ENCODE results near the gene VEGFA. TPM values are rescaled to one million over a fixed set of nuclear protein-coding genes. Genes with fewer than 3 reads are reported as not detected.
A peak's percentile ranks its signal among the peaks of the same experiment; 100 is the strongest.

VEGFA gene
- total RNA-seq (2021; fragmentation: NEBNext Ultra II Directional; extraction: Animal tissue kit (Norgen Biotek cat#: 25700)): 40.7 and 42.2 TPM in 2 replicates
- polyA plus RNA-seq (2011; rRNA removed): 58.5 and 78.3 TPM in 2 replicates
- 91.7 TPM for polyA plus RNA-seq (2011; cell fraction: cytosol; rRNA removed)
- 197 TPM for polyA plus RNA-seq (2011; cell fraction: nucleus; rRNA removed)
- polyA plus RNA-seq (2012, experiment 1 of 2): 39.9 to 45.4 TPM (median 43.0 TPM) in 4 replicates
- polyA plus RNA-seq (2012, experiment 2 of 2): 28.1 TPM
- polyA plus RNA-seq (2013, experiment 1 of 2): 33.6 TPM
- polyA plus RNA-seq (2013, experiment 2 of 2): 37.0 TPM
- 167 and 198 TPM in 2 replicates for polyA minus RNA-seq (2011; rRNA and poly(A)+ RNA removed)
- polyA minus RNA-seq (2011; cell fraction: cytosol; rRNA and poly(A)+ RNA removed): 42.9 TPM
- 91.6 TPM for polyA minus RNA-seq (2011; cell fraction: nucleus; rRNA and poly(A)+ RNA removed)
- long read RNA-seq, experiment 1, partial matches to known transcripts: 4 of 25 reads
- long read RNA-seq, experiment 1, other reads (novel, unspliced or antisense): 16 of 25 reads
- long read RNA-seq, experiment 2, partial matches to known transcripts: 0 of 2 reads
- long read RNA-seq, experiment 2, other reads (novel, unspliced or antisense): 2 of 2 reads

DNA sequence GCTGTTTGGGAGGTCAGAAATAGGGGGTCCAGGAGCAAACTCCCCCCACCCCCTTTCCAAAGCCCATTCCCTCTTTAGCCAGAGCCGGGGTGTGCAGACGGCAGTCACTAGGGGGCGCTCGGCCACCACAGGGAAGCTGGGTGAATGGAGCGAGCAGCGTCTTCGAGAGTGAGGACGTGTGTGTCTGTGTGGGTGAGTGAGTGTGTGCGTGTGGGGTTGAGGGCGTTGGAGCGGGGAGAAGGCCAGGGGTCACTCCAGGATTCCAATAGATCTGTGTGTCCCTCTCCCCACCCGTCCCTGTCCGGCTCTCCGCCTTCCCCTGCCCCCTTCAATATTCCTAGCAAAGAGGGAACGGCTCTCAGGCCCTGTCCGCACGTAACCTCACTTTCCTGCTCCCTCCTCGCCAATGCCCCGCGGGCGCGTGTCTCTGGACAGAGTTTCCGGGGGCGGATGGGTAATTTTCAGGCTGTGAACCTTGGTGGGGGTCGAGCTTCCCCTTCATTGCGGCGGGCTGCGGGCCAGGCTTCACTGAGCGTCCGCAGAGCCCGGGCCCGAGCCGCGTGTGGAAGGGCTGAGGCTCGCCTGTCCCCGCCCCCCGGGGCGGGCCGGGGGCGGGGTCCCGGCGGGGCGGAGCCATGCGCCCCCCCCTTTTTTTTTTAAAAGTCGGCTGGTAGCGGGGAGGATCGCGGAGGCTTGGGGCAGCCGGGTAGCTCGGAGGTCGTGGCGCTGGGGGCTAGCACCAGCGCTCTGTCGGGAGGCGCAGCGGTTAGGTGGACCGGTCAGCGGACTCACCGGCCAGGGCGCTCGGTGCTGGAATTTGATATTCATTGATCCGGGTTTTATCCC, at the start of gene VEGFA:
Gene VEGFA, plus strand, starts transcription at position 686 of the 846 bp plus-strand sequence.
- H2BK12ac ChIP-seq (ENCODE audit: low read depth, low read length): 0 out of 2 replicates have a peak within 1 kb of the TSS, but pooled peaks have one; percentile 50
- no peak within 1 kb of the TSS for H2BK120ac ChIP-seq (replicated peaks; ENCODE audit: low read depth, low read length)
- H3K14ac ChIP-seq (ENCODE audit: insufficient read length): no peak within 1 kb of the TSS
- 0 out of 2 replicates have a peak within 1 kb of the TSS, but pooled peaks have one; percentile 72 for H2BK15ac ChIP-seq (ENCODE audit: low read length)
- peaks cover 0 to 5% of the 10 kb centered on the region in 2 experiments for H4K20me1 ChIP-seq (replicated peaks in 1 of 2; ENCODE audit: control insufficient read depth in 1 of 2, insufficient read depth in 2 of 2, low read length in 2 of 2)
- H3K27me3 ChIP-seq (replicated peaks in 1 of 4; ENCODE audit: control insufficient read depth in 3 of 4, extremely low read depth in 1 of 4, insufficient read depth in 3 of 4, low read length in 3 of 4): peaks cover 0 to 7% (median 0%) of the 10 kb centered on the region in 4 experiments; a peak in 1 of 7 replicates
- H2BK20ac ChIP-seq (ENCODE audit: low read length): peak within 1 kb of the TSS; percentile 90; the same call in 1 of the 2 replicates
- no peak within 1 kb of the TSS for H3K56ac ChIP-seq (replicated peaks; ENCODE audit: insufficient read length, low read depth, low read length)
- H3K27ac ChIP-seq (ENCODE audit: low read depth, low read length): no peak within 1 kb of the TSS; the same call in 1 of the 2 replicates
- 1% methylated on average over 32 of the region's 62 CpGs; no CpG with 5 or more reads in 1 of the 2 experiments for WGBS, 2 experiments (ENCODE audit: extremely low coverage in 1 of 2, insufficient coverage in 1 of 2, insufficient read length in 1 of 2, insufficient replicate concordance in 2 of 2, low coverage in 1 of 2, low lambda C conversion rate in 2 of 2, missing lambda C conversion rate in 1 of 2)
- H3K36me3 ChIP-seq (ENCODE audit: control insufficient read depth in 2 of 4, insufficient read depth in 4 of 4, low read length in 3 of 4): no peaks in the 10 kb centered on the region
- H3K79me2 ChIP-seq (ENCODE audit: control insufficient read depth in 1 of 2, insufficient read depth in 2 of 2, low read length in 2 of 2): peaks cover 0 to 41% of the 10 kb centered on the region in 2 experiments; a peak in 2 of 4 replicates
- DNase-seq (ENCODE audit: low read depth in 1 of 2, low spot score in 2 of 2) (peak in 1 of 2 experiments; percentile 97), FAIRE-seq (no peak)
- peak within 1 kb of the TSS; percentile 88 to 90 for H3K4me2 ChIP-seq (ENCODE audit: insufficient read depth in 1 of 2, low read depth in 2 of 2, low read length in 2 of 2)
- H3K23me2 ChIP-seq (ENCODE audit: low read depth, low read length): peaks cover 9% of the 10 kb centered on the region
- no peak within 1 kb of the TSS for H3K4ac ChIP-seq (replicated peaks; ENCODE audit: insufficient read length, low read depth, low read length)
- H2AFZ ChIP-seq (ENCODE audit: low read length): no peak within 1 kb of the TSS
- H2BK5ac ChIP-seq (ENCODE audit: low read depth, low read length): peak within 1 kb of the TSS; percentile 66; the same call in 1 of the 2 replicates
- H3K4me1 ChIP-seq (replicated peaks in 1 of 4; ENCODE audit: control insufficient read depth in 3 of 4, insufficient read depth in 4 of 4, low read length in 3 of 4): peaks cover 3 to 31% (median 18%) of the 10 kb centered on the region in 4 experiments
- H4K5ac ChIP-seq (ENCODE audit: insufficient read length, low read depth, low read length): peak within 1 kb of the TSS; percentile 73
- H3K23ac ChIP-seq (ENCODE audit: insufficient read length): no peak within 1 kb of the TSS
- peaks cover 10% of the 10 kb centered on the region; the same call in 1 of the 2 replicates for H3K79me1 ChIP-seq (ENCODE audit: low read depth, low read length)
- ChIA-PET CTCF (ENCODE audit: partially characterized antibody) (interaction anchor here (0.5 to 4.6 kb wide), 75 partner anchors 7 to 313 kb away, joined by 3 to 88 read pairs (median 4); partner anchors contain the start of genes MRPS18A and RSPH9), POLR2A (ENCODE audit: partially characterized antibody) (interaction anchor here (0.6 to 4.2 kb wide), 52 partner anchors 8 to 1624 kb away, joined by 3 to 38 read pairs (median 4); partner anchors contain the start of genes GTPBP2, MAD2L1BP and RSPH9)
- peak within 1 kb of the TSS; percentile 62 for H4K8ac ChIP-seq (ENCODE audit: extremely low read depth, insufficient read depth, low read length)
- H3K18ac ChIP-seq (ENCODE audit: extremely low read depth, low read length): peak within 1 kb of the TSS; percentile 60
- peak within 1 kb of the TSS; percentile 47 to 92 (median 79) for H3K9ac ChIP-seq (replicated peaks in 1 of 4; ENCODE audit: extremely low read depth in 1 of 4, low read depth in 3 of 4, low read length in 3 of 4)
- H3K4me3 ChIP-seq (ENCODE audit: extremely low read depth in 1 of 4, insufficient read depth in 2 of 4, low read depth in 3 of 4, low read length in 4 of 4): peak within 1 kb of the TSS; percentile 77 to 91 (median 85)
- H4K91ac ChIP-seq (replicated peaks; ENCODE audit: insufficient read length, low read length): no peak within 1 kb of the TSS
- H3K9me3 ChIP-seq (ENCODE audit: insufficient read depth in 2 of 2, low read depth in 1 of 2, low read length in 1 of 2): no peaks in the 10 kb centered on the region
- H2AK5ac ChIP-seq (ENCODE audit: low read depth, low read length): no peak within 1 kb of the TSS
- TF ChIP-seq TAF1 (IDR thresholded peaks at IDR 0.05; ENCODE audit: low read depth, low read length): peak; percentile 49; the same call in 1 of the 2 replicates
- TF ChIP-seq RAD21 (IDR thresholded peaks at IDR 0.05 in 1 of 2, conservative IDR thresholded peaks at IDR 0.05 in 1 of 2; ENCODE audit: low read depth in 2 of 2, low read length in 2 of 2): peak; percentile 92 to 93
- no peak for TF ChIP-seq BRCA1 (IDR thresholded peaks at IDR 0.05; ENCODE audit: low read depth, low read length)
- TF ChIP-seq ASH2L (IDR thresholded peaks at IDR 0.05; ENCODE audit: low read length): peak; percentile 49
- TF ChIP-seq TAF7 (optimal IDR thresholded peaks at IDR 0.05; ENCODE audit: borderline replicate concordance, low read depth, low read length): peak; percentile 62
- TF ChIP-seq, protein P1, sequence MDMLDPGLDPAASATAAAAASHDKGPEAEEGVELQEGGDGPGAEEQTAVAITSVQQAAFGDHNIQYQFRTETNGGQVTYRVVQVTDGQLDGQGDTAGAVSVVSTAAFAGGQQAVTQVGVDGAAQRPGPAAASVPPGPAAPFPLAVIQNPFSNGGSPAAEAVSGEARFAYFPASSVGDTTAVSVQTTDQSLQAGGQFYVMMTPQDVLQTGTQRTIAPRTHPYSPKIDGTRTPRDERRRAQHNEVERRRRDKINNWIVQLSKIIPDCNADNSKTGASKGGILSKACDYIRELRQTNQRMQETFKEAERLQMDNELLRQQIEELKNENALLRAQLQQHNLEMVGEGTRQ (IDR thresholded peaks at IDR 0.05; ENCODE audit: low read length): no peak
